ENCODE data around the gene SH2D1B. TPM values are rescaled to one million over a fixed set of nuclear protein-coding genes. Genes with fewer than 3 reads are reported as not detected.

The SH2D1B gene
- total and polyA plus RNA-seq, 4 donors: 0.17 to 0.84 (median 0.30) TPM

DNA sequence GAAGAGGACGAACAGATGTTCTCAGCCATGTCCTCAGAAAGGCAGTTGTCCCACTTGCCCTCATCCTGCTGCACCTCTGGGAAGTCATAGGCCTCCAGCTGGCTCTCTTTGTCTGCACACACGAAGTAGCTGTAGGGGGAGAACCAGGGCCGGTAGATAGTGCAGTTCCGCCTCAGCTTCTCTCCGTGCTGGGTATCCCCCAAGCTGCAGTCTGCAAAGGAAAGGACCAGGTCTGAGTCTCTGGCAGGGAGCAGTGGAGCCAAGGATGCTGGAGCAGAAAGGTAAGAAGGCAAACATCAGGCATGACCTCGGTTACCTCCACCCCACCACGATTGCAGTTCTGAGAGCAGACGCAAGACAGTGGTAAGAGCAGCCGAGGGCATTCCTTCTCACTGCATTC is 37.5 kb downstream of the SH2D1B start (continued):
- TF ChIP-seq, protein P1, sequence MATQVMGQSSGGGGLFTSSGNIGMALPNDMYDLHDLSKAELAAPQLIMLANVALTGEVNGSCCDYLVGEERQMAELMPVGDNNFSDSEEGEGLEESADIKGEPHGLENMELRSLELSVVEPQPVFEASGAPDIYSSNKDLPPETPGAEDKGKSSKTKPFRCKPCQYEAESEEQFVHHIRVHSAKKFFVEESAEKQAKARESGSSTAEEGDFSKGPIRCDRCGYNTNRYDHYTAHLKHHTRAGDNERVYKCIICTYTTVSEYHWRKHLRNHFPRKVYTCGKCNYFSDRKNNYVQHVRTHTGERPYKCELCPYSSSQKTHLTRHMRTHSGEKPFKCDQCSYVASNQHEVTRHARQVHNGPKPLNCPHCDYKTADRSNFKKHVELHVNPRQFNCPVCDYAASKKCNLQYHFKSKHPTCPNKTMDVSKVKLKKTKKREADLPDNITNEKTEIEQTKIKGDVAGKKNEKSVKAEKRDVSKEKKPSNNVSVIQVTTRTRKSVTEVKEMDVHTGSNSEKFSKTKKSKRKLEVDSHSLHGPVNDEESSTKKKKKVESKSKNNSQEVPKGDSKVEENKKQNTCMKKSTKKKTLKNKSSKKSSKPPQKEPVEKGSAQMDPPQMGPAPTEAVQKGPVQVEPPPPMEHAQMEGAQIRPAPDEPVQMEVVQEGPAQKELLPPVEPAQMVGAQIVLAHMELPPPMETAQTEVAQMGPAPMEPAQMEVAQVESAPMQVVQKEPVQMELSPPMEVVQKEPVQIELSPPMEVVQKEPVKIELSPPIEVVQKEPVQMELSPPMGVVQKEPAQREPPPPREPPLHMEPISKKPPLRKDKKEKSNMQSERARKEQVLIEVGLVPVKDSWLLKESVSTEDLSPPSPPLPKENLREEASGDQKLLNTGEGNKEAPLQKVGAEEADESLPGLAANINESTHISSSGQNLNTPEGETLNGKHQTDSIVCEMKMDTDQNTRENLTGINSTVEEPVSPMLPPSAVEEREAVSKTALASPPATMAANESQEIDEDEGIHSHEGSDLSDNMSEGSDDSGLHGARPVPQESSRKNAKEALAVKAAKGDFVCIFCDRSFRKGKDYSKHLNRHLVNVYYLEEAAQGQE (IDR thresholded peaks at IDR 0.05): no peak
- TF ChIP-seq, protein P2, sequence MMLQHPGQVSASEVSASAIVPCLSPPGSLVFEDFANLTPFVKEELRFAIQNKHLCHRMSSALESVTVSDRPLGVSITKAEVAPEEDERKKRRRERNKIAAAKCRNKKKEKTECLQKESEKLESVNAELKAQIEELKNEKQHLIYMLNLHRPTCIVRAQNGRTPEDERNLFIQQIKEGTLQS (IDR thresholded peaks at IDR 0.05): no peak
- TF ChIP-seq RXRA (IDR thresholded peaks at IDR 0.05): no peak
- TF ChIP-seq FOXA1 (IDR thresholded peaks at IDR 0.05): no peak
- no peak for TF ChIP-seq FOXA2 (IDR thresholded peaks at IDR 0.05)

DNA sequence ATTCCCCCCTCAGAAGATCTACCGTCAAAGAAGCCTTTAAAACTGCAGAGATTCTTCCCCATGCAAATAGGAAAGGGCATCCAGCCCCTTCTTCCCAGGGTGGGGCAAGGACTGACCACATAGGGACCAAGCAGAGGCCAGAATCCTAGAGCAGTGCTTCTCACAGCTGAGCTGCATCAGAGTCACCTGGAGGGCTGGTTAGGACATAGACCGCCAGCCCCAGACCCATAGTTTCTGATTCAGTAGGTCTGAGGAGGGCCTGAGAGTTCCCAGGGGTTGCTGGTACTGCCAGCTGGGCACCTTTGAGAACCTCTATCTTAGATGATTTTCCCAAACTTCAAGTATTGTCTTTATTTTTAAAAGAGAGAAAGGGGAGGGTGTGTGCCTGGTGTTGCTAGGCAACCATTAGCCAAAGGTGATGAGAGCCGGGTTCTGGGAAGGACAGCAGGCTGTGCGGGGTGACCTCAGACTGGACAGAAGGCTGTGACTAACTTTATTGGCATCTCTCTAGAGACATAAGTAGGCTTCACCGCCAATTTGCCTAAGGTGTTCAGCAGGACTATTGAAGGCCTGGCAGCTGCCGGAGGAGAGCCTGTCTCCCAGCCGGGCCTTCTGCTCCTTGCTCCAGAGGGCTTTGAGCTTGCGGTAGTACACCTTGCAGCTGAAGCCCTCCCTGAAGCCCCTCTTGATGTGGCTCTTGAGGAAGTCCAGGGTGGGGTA is 38.2 kb downstream of the SH2D1B start:
- peaks cover 0 to 6% (median 1%) of the 10 kb centered on the region in 4 donors for H3K36me3 ChIP-seq (ENCODE audit: control insufficient read depth in 4 of 4, insufficient read depth in 3 of 4, low read depth in 1 of 4, low read length in 3 of 4)
- no peak overlapping the region for H3K4me3 ChIP-seq (ENCODE audit: low read depth in 1 of 3, low read length in 3 of 3)
- H3K27me3 ChIP-seq (ENCODE audit: control insufficient read depth in 4 of 4, insufficient read depth in 4 of 4, low read length in 3 of 4): no peaks in the 10 kb centered on the region
- DNase-seq (ENCODE audit: low spot score): no peak
- TF ChIP-seq, protein P3, sequence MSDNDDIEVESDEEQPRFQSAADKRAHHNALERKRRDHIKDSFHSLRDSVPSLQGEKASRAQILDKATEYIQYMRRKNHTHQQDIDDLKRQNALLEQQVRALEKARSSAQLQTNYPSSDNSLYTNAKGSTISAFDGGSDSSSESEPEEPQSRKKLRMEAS (IDR thresholded peaks at IDR 0.05): no peak
- TF ChIP-seq TAF1 (conservative IDR thresholded peaks at IDR 0.05) (no peak), HNF4A (conservative IDR thresholded peaks at IDR 0.05) (peak in 1 of 2 donors; percentile 29), RAD21 (IDR thresholded peaks at IDR 0.05) (no peak), FOXA1 (IDR thresholded peaks at IDR 0.05) (no peak), RXRA (IDR thresholded peaks at IDR 0.05) (peak in 1 of 2 donors; percentile 26), EGR1 (IDR thresholded peaks at IDR 0.05; ENCODE audit: low read depth in 2 of 2) (no peak), JUND (IDR thresholded peaks at IDR 0.05) (peak in 1 of 2 donors; percentile 34), GABPA (IDR thresholded peaks at IDR 0.05 in 1 of 2, conservative IDR thresholded peaks at IDR 0.05 in 1 of 2) (no peak)
- TF ChIP-seq, protein P2 (IDR thresholded peaks at IDR 0.05): no peak
- peak overlapping the region; percentile 11 to 37 for H3K27ac ChIP-seq (ENCODE audit: low read depth in 1 of 2, low read length in 2 of 2)
- H3K9ac ChIP-seq (ENCODE audit: low read depth in 1 of 2, low read length in 2 of 2): no peak overlapping the region
- WGBS: 96% methylated on average over 8 of the region's 8 CpGs
- no peaks in the 10 kb centered on the region for H3K9me3 ChIP-seq (ENCODE audit: control insufficient read depth in 4 of 4, low read length in 3 of 4)
- H3K4me1 ChIP-seq (ENCODE audit: control insufficient read depth in 4 of 4, insufficient read depth in 4 of 4, low read length in 3 of 4): peaks cover 7 to 40% (median 23%) of the 10 kb centered on the region in 4 donors

DNA sequence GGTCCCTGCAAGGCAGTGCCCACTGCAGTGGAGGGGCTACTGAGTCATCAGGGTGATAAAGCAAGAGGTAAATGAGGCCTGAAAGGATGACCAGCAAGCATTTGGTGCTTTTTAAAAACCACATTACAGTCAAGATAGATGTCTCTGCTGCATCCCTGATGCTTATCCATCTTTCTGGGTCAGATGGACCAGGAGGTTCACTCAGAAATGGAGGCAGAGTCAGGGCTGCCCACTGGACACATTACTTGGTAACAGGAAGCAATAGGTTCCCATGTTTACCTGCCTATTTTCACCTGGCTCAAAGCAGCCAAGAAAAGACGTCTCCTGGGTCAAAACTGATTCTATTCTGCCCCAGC is 38.9 kb downstream of the SH2D1B start:
- 65% methylated on average over 1 of the region's 1 CpG for WGBS
- Histone ChIP-seq H3K4me1 (ENCODE audit: control insufficient read depth in 4 of 4, insufficient read depth in 4 of 4, low read length in 3 of 4) (peaks cover 7 to 40% (median 23%) of the 10 kb centered on the region in 4 donors), H3K36me3 (ENCODE audit: control insufficient read depth in 4 of 4, insufficient read depth in 3 of 4, low read depth in 1 of 4, low read length in 3 of 4) (peaks cover 0 to 6% (median 1%) of the 10 kb centered on the region in 4 donors), H3K27ac (ENCODE audit: low read depth in 1 of 2, low read length in 2 of 2) (peak overlapping the region; percentile 37 to 91), H3K4me3 (ENCODE audit: low read depth in 1 of 3, low read length in 3 of 3) (no peak overlapping the region), H3K9me3 (ENCODE audit: control insufficient read depth in 4 of 4, low read length in 3 of 4) (no peaks in the 10 kb centered on the region), H3K27me3 (ENCODE audit: control insufficient read depth in 4 of 4, insufficient read depth in 4 of 4, low read length in 3 of 4) (no peaks in the 10 kb centered on the region), H3K9ac (ENCODE audit: low read depth in 1 of 2, low read length in 2 of 2) (no peak overlapping the region)
- TF ChIP-seq JUND (IDR thresholded peaks at IDR 0.05): no peak
- TF ChIP-seq, protein P1 (IDR thresholded peaks at IDR 0.05): no peak
- TF ChIP-seq EGR1 (IDR thresholded peaks at IDR 0.05; ENCODE audit: low read depth in 2 of 2): no peak
- no peak for TF ChIP-seq NR2F2 (IDR thresholded peaks at IDR 0.05)
- no peak for TF ChIP-seq HNF4G (IDR thresholded peaks at IDR 0.05)
- TF ChIP-seq FOXA2 (IDR thresholded peaks at IDR 0.05): no peak
- no peak for TF ChIP-seq YY1 (IDR thresholded peaks at IDR 0.05)
- TF ChIP-seq GABPA (IDR thresholded peaks at IDR 0.05 in 1 of 2, conservative IDR thresholded peaks at IDR 0.05 in 1 of 2): no peak
- no peak for TF ChIP-seq FOXA1 (IDR thresholded peaks at IDR 0.05)
- DNase-seq (ENCODE audit: low spot score): no peak
